GM23338 (cell line): ENCODE measurements around the gene RBMS2. TPM values are rescaled to one million over a fixed set of nuclear protein-coding genes. Genes with fewer than 3 reads are reported as not detected.

ENCODE experiments used
- ATAC-seq: fragments of 200-7000 bp; cut with Tn5 transposase; 3 replicates; pipeline ENCODE4 v1.9.1; 2020
- DNase-seq: peaks from one replicate; pipeline ENCODE4 v3.0.0-alpha.2; 2015; ENCODE audit warnings: low spot score
- H2AFZ ChIP-seq: fragments of 200-600 bp; sonication (generic); 2 replicates; pipeline ENCODE4 v1.8.0; 2016; ENCODE audit warnings: antibody characterized with exemption, mild to moderate bottlenecking, moderate library complexity
- H3F3A ChIP-seq: fragments of 200-600 bp; sonication (generic); replicated peaks from 2 replicates; pipeline ENCODE4 v1.8.0; 2017; ENCODE audit warnings: antibody characterized with exemption, mixed run types, low read depth
- H3K27ac ChIP-seq: fragments of 200-600 bp; sonication (generic); 2 replicates; pipeline ENCODE4 v1.6.1; 2016; ENCODE audit warnings: low read depth
- H3K27me3 ChIP-seq: fragments of 200-600 bp; sonication (generic); 2 replicates; pipeline ENCODE4 v1.8.0; 2016; ENCODE audit warnings: mild to moderate bottlenecking, mixed run types, moderate library complexity; ENCODE audit not compliant: insufficient read depth
- H3K36me3 ChIP-seq: fragments of 200-600 bp; sonication (generic); 2 replicates; pipeline ENCODE4 v1.8.0; 2016; ENCODE audit warnings: mild to moderate bottlenecking; ENCODE audit not compliant: insufficient read depth
- H3K4me1 ChIP-seq: fragments of 200-600 bp; sonication (generic); 2 replicates; pipeline ENCODE4 v1.8.0; 2016; ENCODE audit warnings: mild to moderate bottlenecking, moderate library complexity; ENCODE audit not compliant: insufficient read depth
- H3K4me2 ChIP-seq: fragments of 200-600 bp; sonication (generic); 2 replicates; pipeline ENCODE4 v1.7.1; 2017; ENCODE audit warnings: mixed run types
- H3K4me3 ChIP-seq: fragments of 200-600 bp; sonication (generic); 2 replicates; pipeline ENCODE4 v1.6.1; 2016; ENCODE audit warnings: mixed run types
- H3K79me2 ChIP-seq: fragments of 200-600 bp; sonication (generic); replicated peaks from 2 replicates; pipeline ENCODE4 v1.8.0; 2017; ENCODE audit warnings: mild to moderate bottlenecking; ENCODE audit not compliant: insufficient read depth
- H3K9me2 ChIP-seq: fragments of 200-600 bp; sonication (generic); 2 replicates; pipeline ENCODE4 v1.8.0; 2017; ENCODE audit not compliant: insufficient read depth
- H4K20me1 ChIP-seq: fragments of 200-600 bp; sonication (generic); replicated peaks from 2 replicates; pipeline ENCODE4 v1.8.0; 2017; ENCODE audit warnings: mild to moderate bottlenecking; ENCODE audit not compliant: insufficient read depth
- H3K27ac Mint-ChIP-seq: 2 replicates; pipeline ENCODE4 v1.8.0; 2020; ENCODE audit warnings: inconsistent platforms, mild to moderate bottlenecking, moderate library complexity, mixed read lengths
- H3K27me3 Mint-ChIP-seq: 3 replicates; pipeline ENCODE4 v1.8.0; 2022; ENCODE audit warnings: low read depth, mild to moderate bottlenecking, moderate library complexity, mixed read lengths, inconsistent platforms; ENCODE audit not compliant: insufficient read depth, poor library complexity
- H3K36me3 Mint-ChIP-seq: 3 replicates; pipeline ENCODE4 v1.8.0; 2021; ENCODE audit warnings: low read depth, mild to moderate bottlenecking, inconsistent platforms, moderate library complexity, mixed read lengths
- H3K4me1 Mint-ChIP-seq: 3 replicates; pipeline ENCODE4 v1.8.0; 2020; ENCODE audit warnings: mild to moderate bottlenecking, inconsistent platforms, mixed read lengths
- H3K4me3 Mint-ChIP-seq: 3 replicates; pipeline ENCODE4 v1.8.0; 2021; ENCODE audit warnings: moderate library complexity, mild to moderate bottlenecking, inconsistent platforms, mixed read lengths
- H3K9me3 Mint-ChIP-seq: 3 replicates; pipeline ENCODE4 v1.8.0; 2020; ENCODE audit warnings: moderate library complexity, mild to moderate bottlenecking, inconsistent platforms, mixed read lengths
- CREB1 ChIP-seq: fragments of 250-450 bp; sonication (Bioruptor Pico); IDR thresholded peaks from 2 replicates; pipeline ENCODE4 v1.5.0; 2020; ENCODE audit warnings: low read depth, mild to moderate bottlenecking, moderate library complexity
- CTCF ChIP-seq, 2 experiments: fragments of 200-600 bp in 1 of 2; sonication (generic) in 1 of 2; conservative IDR thresholded peaks; 2 replicates each; pipeline versions ENCODE4 v1.5.1 to v1.6.1; 2016 to 2017; ENCODE audit warnings: antibody characterized with exemption in 2 of 2, low read depth in 2 of 2, mild to moderate bottlenecking in 2 of 2, moderate library complexity in 1 of 2
- EZH2 ChIP-seq: fragments of 200-600 bp; sonication (generic); IDR thresholded peaks from one replicate; pipeline ENCODE4 v1.8.0; 2017; ENCODE audit warnings: antibody characterized with exemption, mild to moderate bottlenecking, low read depth; ENCODE audit not compliant: unreplicated experiment
- EZH2phosphoT487 ChIP-seq: fragments of 200-600 bp; sonication (generic); IDR thresholded peaks from one replicate; pipeline ENCODE4 v1.8.1; 2018; ENCODE audit warnings: antibody characterized with exemption; ENCODE audit not compliant: unreplicated experiment
- NANOG ChIP-seq: IDR thresholded peaks from 2 replicates; pipeline ENCODE4 v1.6.1; 2016; ENCODE audit warnings: antibody characterized with exemption, borderline replicate concordance
- POLR2AphosphoS5 ChIP-seq: IDR thresholded peaks from 2 replicates; pipeline ENCODE4 v1.6.1; 2016; ENCODE audit warnings: antibody characterized with exemption, low read depth
- REST ChIP-seq: IDR thresholded peaks from one replicate; pipeline ENCODE4 v1.6.1; 2018; ENCODE audit warnings: antibody characterized with exemption; ENCODE audit not compliant: unreplicated experiment
- STAT1 ChIP-seq: IDR thresholded peaks from one replicate; pipeline ENCODE4 v1.6.1; 2016; ENCODE audit warnings: antibody characterized with exemption; ENCODE audit not compliant: unreplicated experiment
- ZNF114 ChIP-seq: fragments of 250-450 bp; sonication (Bioruptor Pico); IDR thresholded peaks from 2 replicates; pipeline ENCODE4 v1.5.0; 2020; ENCODE audit warnings: mild to moderate bottlenecking, moderate library complexity
- ZNF331 ChIP-seq: fragments of 250-450 bp; sonication (Bioruptor Pico); IDR thresholded peaks from 2 replicates; pipeline ENCODE4 v1.5.0; 2020; ENCODE audit warnings: low read depth, mild to moderate bottlenecking, moderate library complexity
- ZNF462 ChIP-seq: fragments of 250-450 bp; sonication (Bioruptor Pico); IDR thresholded peaks from 2 replicates; pipeline ENCODE4 v1.5.0; 2020; ENCODE audit warnings: mild to moderate bottlenecking, moderate library complexity
- polyA plus RNA-seq: library from polyadenylated mRNA; unstranded; fragments of >200 nt; fragmentation: Nextera tagmentation; extraction: Ambion mirVana; gene quantifications from 2 replicates; pipeline ENCODE4 v1.2.1, GENCODE V29; 2016
- total RNA-seq: library from RNA; depleted of rRNA; stranded (reverse); fragments of >200 nt; shearing (Covaris generic); gene quantifications from 2 replicates; pipeline ENCODE4 v1.2.3, GENCODE V29; 2014

Gene RBMS2
- total and polyA plus RNA-seq, 2 experiments from 2014 or later: 9.2 to 16.8 TPM

GRCh38 chr12:56568146-56568545 is 46.5 kb downstream of the RBMS2 start:
- no peaks in the 10 kb centered on the region; the same call in 1 of the 2 replicates for H3K36me3 ChIP-seq
- H3K4me3 ChIP-seq: no peak overlapping the region
- no peak for DNase-seq
- peaks cover 14% of the 10 kb centered on the region for H3K4me1 Mint-ChIP-seq
- no peaks in the 10 kb centered on the region; the same call in 1 of the 2 replicates for H3F3A ChIP-seq
- H3K4me1 ChIP-seq: peaks cover 4% of the 10 kb centered on the region; the same call in 1 of the 2 replicates
- no peak for ATAC-seq
- no peaks in the 10 kb centered on the region for H4K20me1 ChIP-seq
- no peak overlapping the region for H3K27ac Mint-ChIP-seq
- H3K27me3 ChIP-seq: no peaks in the 10 kb centered on the region
- no peaks in the 10 kb centered on the region for H3K9me2 ChIP-seq
- no peak for TF ChIP-seq STAT1
- TF ChIP-seq CREB1 (CRISPR knock-in tag): no peak
- TF ChIP-seq CTCF (conservative IDR thresholded peaks at IDR 0.05; ENCODE audit: low read depth in 2 of 2): no peak
- no peak for TF ChIP-seq EZH2
- TF ChIP-seq POLR2AphosphoS5: no peak
- no peak for TF ChIP-seq EZH2phosphoT487
- TF ChIP-seq ZNF331 (CRISPR knock-in tag): no peak
- TF ChIP-seq ZNF114 (CRISPR knock-in tag): no peak
- no peak for TF ChIP-seq NANOG
- TF ChIP-seq REST: no peak
- H3K27me3 Mint-ChIP-seq: peaks cover 2% of the 10 kb centered on the region
- peaks cover 5% of the 10 kb centered on the region; the same call in 1 of the 3 replicates for H3K36me3 Mint-ChIP-seq
- no peak overlapping the region for H3K4me2 ChIP-seq
- H3K4me3 Mint-ChIP-seq: no peak overlapping the region
- no peak overlapping the region for H3K27ac ChIP-seq
- H2AFZ ChIP-seq: no peak overlapping the region
- no peaks in the 10 kb centered on the region for H3K9me3 Mint-ChIP-seq
- no peaks in the 10 kb centered on the region for H3K79me2 ChIP-seq

GRCh38 chr12:56571121-56571520 is 49.5 kb downstream of the RBMS2 start:
- Histone ChIP-seq H3K27me3 (no peaks in the 10 kb centered on the region), H4K20me1 (no peaks in the 10 kb centered on the region), H3K79me2 (no peaks in the 10 kb centered on the region), H2AFZ (no peak overlapping the region), H3K9me2 (no peaks in the 10 kb centered on the region), H3K27ac (0 out of 2 replicates have a peak overlapping the region, but pooled peaks have one; percentile 14), H3K36me3 (no peaks in the 10 kb centered on the region; the same call in 1 of the 2 replicates), H3F3A (peaks cover 5% of the 10 kb centered on the region; the same call in 1 of the 2 replicates), H3K4me3 (no peak overlapping the region), H3K4me2 (no peak overlapping the region), H3K4me1 (no peaks in the 10 kb centered on the region)
- Mint-ChIP-seq H3K4me3 (no peak overlapping the region), H3K4me1 (peaks cover 6% of the 10 kb centered on the region; the same call in 2 of the 3 replicates), H3K27me3 (no peaks in the 10 kb centered on the region), H3K27ac (no peak overlapping the region), H3K36me3 (peaks cover 5% of the 10 kb centered on the region; the same call in 1 of the 3 replicates), H3K9me3 (no peaks in the 10 kb centered on the region)
- no peak for TF ChIP-seq NANOG
- no peak for TF ChIP-seq ZNF462
- ATAC-seq: peak; percentile 28; the same call in 2 of the 3 replicates
- no peak for DNase-seq
